Measurements from ENCODE around the gene RNF183. TPM values are rescaled to one million over a fixed set of nuclear protein-coding genes. Genes with fewer than 3 reads are reported as not detected.

RNF183 gene
- total and polyA plus RNA-seq, 9 of the 15 experiments (the other 6 are each of a cell fraction or from before 2014, with no cell fraction given) = 0.04 to 2.0 (median 0.16) TPM; not detected in 5

- TF ChIP-seq EP400 (IDR thresholded peaks at IDR 0.05) (no peak), ZNF586 (CRISPR knock-in tag; conservative IDR thresholded peaks at IDR 0.05) (no peak), ZNF609 (CRISPR knock-in tag; IDR thresholded peaks at IDR 0.05; ENCODE audit: borderline replicate concordance) (no peak), CREB5 (CRISPR knock-in tag; IDR thresholded peaks at IDR 0.05) (no peak), EHMT2 (IDR thresholded peaks at IDR 0.05) (no peak), FOSL1 (tag; conservative IDR thresholded peaks at IDR 0.05) (0 out of 2 replicates have a peak, but pooled peaks have one; percentile 31), ZNF766 (CRISPR knock-in tag; conservative IDR thresholded peaks at IDR 0.05) (no peak)
These were observed 38.7 kb upstream of the RNF183 start (continued) for GRCh38 chr9:113341712-113342410.
